Brain microvascular endothelial cell (primary cell): ENCODE results near the gene LYPD6B.

ENCODE experiments used
- DNase-seq: peaks from one replicate; pipeline ENCODE4 v3.0.0-alpha.2; 2020
- H3K27ac ChIP-seq: fragments of 250-450 bp; sonication (Bioruptor Pico); 2 replicates; pipeline ENCODE4 v1.5.1; 2020; ENCODE audit warnings: mild to moderate bottlenecking, moderate library complexity
- H3K27me3 ChIP-seq: fragments of 250-450 bp; sonication (Bioruptor Pico); replicated peaks from 2 replicates; pipeline ENCODE4 v1.5.1; 2020; ENCODE audit warnings: mild to moderate bottlenecking
- H3K36me3 ChIP-seq: fragments of 250-450 bp; sonication (Bioruptor Pico); replicated peaks from 2 replicates; pipeline ENCODE4 v1.5.1; 2020; ENCODE audit warnings: mild to moderate bottlenecking
- H3K4me3 ChIP-seq: 2 replicates; pipeline ENCODE4 v1.5.1; 2011; ENCODE audit warnings: low read depth, mild to moderate bottlenecking, control low read depth, low read length, moderate library complexity
- in situ Hi-C: cut with HindIII; loops from 2 replicates; pipeline ENCODE4 v1.10.0; 2017; ENCODE audit warnings: low sequenced_read_pairs, low pct_ligation_motif_present
- TF ChIP-seq, protein P1 (sequence below): IDR thresholded peaks from 2 replicates; pipeline ENCODE4 v1.5.1; 2011; ENCODE audit warnings: low read depth, mild to moderate bottlenecking, moderate library complexity, low read length, control low read depth, inconsistent platforms; ENCODE audit errors: missing control alignments

Gene LYPD6B

GRCh38 chr2:149015501-149015900, 23.0 kb upstream of the LYPD6B start:
- TF ChIP-seq, protein P1, sequence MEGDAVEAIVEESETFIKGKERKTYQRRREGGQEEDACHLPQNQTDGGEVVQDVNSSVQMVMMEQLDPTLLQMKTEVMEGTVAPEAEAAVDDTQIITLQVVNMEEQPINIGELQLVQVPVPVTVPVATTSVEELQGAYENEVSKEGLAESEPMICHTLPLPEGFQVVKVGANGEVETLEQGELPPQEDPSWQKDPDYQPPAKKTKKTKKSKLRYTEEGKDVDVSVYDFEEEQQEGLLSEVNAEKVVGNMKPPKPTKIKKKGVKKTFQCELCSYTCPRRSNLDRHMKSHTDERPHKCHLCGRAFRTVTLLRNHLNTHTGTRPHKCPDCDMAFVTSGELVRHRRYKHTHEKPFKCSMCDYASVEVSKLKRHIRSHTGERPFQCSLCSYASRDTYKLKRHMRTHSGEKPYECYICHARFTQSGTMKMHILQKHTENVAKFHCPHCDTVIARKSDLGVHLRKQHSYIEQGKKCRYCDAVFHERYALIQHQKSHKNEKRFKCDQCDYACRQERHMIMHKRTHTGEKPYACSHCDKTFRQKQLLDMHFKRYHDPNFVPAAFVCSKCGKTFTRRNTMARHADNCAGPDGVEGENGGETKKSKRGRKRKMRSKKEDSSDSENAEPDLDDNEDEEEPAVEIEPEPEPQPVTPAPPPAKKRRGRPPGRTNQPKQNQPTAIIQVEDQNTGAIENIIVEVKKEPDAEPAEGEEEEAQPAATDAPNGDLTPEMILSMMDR: no peak
- no peak for DNase-seq
- no peak overlapping the region for H3K4me3 ChIP-seq
- in situ Hi-C loops: no loop called here
- no peak overlapping the region for H3K27ac ChIP-seq
- H3K36me3 ChIP-seq: no peaks in the 10 kb centered on the region
- H3K27me3 ChIP-seq: no peaks in the 10 kb centered on the region

DNA sequence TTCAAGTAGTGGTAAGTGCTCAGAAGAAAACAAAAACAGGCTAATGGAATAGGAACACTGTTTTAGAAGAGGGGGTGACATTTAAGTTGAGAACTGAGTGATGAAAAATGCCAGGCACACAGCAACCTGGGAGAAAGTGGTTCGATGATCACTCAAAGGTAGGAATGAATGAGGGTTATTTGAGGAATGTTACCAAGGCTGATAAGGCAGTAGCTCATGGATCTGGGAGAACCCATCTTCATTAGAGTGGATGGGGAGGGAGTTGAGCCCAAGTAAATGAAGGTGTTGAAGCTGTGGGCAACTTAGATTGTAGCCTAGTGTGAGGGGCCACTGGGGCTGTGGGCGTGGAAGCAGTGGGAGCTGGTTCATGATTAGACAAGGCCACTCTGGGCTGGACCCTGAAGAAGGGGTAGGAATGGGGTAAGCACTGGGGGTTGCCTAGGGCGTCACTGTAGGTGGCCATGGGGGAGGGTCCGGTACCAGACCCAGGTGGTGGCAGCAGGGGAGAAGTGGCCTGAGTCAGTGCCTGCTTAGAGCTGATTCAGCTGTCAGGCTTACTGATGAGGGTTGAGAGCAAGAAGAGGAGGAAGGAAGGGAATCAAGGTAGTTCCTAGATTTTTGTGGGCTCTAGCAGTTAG, 22.5 kb upstream of the LYPD6B start:
- TF ChIP-seq, protein P1: no peak
- Histone ChIP-seq H3K4me3 (no peak overlapping the region), H3K27me3 (no peaks in the 10 kb centered on the region), H3K27ac (no peak overlapping the region), H3K36me3 (no peaks in the 10 kb centered on the region)
- DNase-seq: no peak
- in situ Hi-C loops: no loop called here

DNA sequence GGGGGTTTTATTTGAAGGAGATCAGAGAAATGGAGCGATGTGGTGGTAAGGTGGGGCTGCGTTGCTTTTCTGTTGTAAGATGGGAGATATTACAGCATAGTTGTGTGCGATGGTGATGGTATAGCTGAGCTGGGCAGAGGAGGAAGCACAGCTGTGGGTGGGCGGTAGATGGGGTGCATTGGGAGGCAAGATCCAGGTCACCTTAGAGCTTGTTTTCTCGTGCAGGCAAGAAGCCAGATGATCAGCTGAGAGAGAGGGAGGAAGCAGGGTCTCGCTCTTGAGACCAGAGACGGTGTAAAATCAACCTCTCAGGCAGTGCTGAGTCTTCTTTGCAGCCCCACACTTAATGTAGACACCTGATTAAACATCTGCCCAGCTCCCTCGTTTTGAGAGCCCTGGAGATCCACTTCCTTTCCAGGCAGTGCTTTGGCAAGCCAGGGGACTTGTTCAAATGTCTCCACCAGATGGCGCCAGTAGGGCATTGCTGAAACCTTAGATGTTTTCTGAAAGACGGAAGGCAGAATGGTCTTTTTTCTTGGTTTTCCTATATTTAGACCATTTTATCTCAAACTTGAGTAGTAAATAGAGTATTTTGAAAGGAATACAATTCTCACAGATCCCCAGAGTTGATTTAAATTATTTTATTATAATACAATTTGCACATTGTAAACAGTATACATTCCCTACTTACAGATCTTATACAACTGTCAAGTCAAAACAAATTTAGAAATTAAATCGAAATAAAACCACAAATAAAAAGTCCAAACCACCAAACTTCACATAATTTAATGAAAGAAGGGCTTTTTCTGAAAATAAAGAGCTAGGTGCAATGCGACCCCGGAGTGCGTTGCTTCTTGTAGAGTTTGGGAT, 21.1 kb upstream of the LYPD6B start:
- no peaks in the 10 kb centered on the region for H3K36me3 ChIP-seq
- no peak overlapping the region for H3K4me3 ChIP-seq
- H3K27ac ChIP-seq: no peak overlapping the region
- TF ChIP-seq, protein P1: peak; percentile 90
- no peaks in the 10 kb centered on the region for H3K27me3 ChIP-seq
- in situ Hi-C loops: no loop called here
- peak; percentile 81 for DNase-seq

GRCh38 chr2:149018981-149019380, 19.5 kb upstream of the LYPD6B start:
- TF ChIP-seq, protein P1: no peak
- no peak overlapping the region for H3K27ac ChIP-seq

DNA sequence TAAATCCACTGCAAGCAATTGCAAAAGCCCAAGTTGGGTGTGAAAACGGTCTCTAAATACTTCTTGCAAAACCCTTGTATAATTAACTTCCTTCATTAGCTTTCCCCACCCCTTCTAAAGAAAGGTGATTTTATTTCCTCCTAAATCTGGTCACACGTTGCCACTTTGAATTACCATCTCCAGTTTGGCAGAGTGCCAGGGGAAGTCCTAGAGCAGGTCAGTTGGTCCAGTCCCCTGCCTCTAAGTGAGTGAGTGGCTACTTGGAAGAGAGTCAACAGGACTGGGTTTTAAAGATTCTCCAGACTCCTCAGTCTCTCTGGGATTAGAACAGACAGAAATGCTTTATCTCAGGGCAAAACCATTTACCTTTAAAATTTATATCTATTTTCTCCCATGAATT, 18.7 kb upstream of the LYPD6B start:
- TF ChIP-seq, protein P1: no peak

More at GRCh38 chr2:149018981-149019380, 19.5 kb upstream of the LYPD6B start:
- DNase-seq: no peak
- no peaks in the 10 kb centered on the region for H3K27me3 ChIP-seq
- in situ Hi-C loops: no loop called here
- H3K36me3 ChIP-seq: no peaks in the 10 kb centered on the region
- H3K4me3 ChIP-seq: no peak overlapping the region

More for the DNA sequence above, 18.7 kb upstream of the LYPD6B start:
- in situ Hi-C loops: no loop called here
- Histone ChIP-seq H3K36me3 (no peaks in the 10 kb centered on the region), H3K27ac (no peak overlapping the region), H3K4me3 (no peak overlapping the region), H3K27me3 (no peaks in the 10 kb centered on the region)
- no peak for DNase-seq
